Left lung (tissue), 10 donors: Measurements from ENCODE around the gene RAB4B. TPM values are rescaled to one million over a fixed set of nuclear protein-coding genes. Genes with fewer than 3 reads are reported as not detected.

ENCODE experiments used
- ATAC-seq: fragments of 200-7000 bp; cut with Tn5 transposase; one replicate; pipeline ENCODE4 v1.9.1; 2020; ENCODE audit warnings: moderate library complexity
- DNase-seq, 4 donors: peaks; one replicate each; pipeline ENCODE4 v3.0.0-alpha.2; 2013 to 2020
- H3K27ac ChIP-seq, 2 donors: fragments of 200-600 bp; sonication (generic) in 1 of 2; one replicate each; pipeline versions ENCODE4 v1.5.0 to v1.8.0; 2020 to 2021
- H3K27me3 ChIP-seq, 2 donors: fragments of 200-600 bp; sonication (generic) in 1 of 2; one replicate each; pipeline versions ENCODE4 v1.5.0 to v1.8.0; 2020 to 2021
- H3K36me3 ChIP-seq, 2 donors: fragments of 200-600 bp; sonication (generic) in 1 of 2; one replicate each; pipeline versions ENCODE4 v1.5.0 to v1.8.0; 2020 to 2021
- H3K4me1 ChIP-seq, 2 donors: fragments of 200-600 bp; one replicate each; pipeline ENCODE4 v1.8.0; 2021
- H3K4me3 ChIP-seq, 2 donors: fragments of 200-600 bp; sonication (generic) in 1 of 2; one replicate each; pipeline versions ENCODE4 v1.5.0 to v1.8.0; 2020 to 2021; ENCODE audit warnings: mild to moderate bottlenecking in 1 of 2
- H3K9me3 ChIP-seq, 2 donors: fragments of 200-600 bp; sonication (generic) in 1 of 2; one replicate each; pipeline versions ENCODE4 v1.5.0 to v1.8.0; 2020 to 2021
- CTCF ChIP-seq, 2 donors: fragments of 200-600 bp; sonication (generic) in 1 of 2; IDR thresholded peaks; one replicate each; pipeline versions ENCODE4 v1.5.0 to v1.8.0; 2021; ENCODE audit warnings: antibody characterized with exemption in 2 of 2
- intact Hi-C, 2 donors: fragments of 100-400 bp; cut with DNase I; formaldehyde crosslinking; loops; one replicate each; pipeline versions ENCODE4 v1.11.2 to v1.14.2; 2022
- polyA plus RNA-seq, 6 donors: library from polyadenylated mRNA; unstranded; fragments of 120-200 nt; gene quantifications; one replicate each; pipeline ENCODE4 v1.2.1, GENCODE V29; 2013; ENCODE audit not compliant: insufficient read length in 6 of 6
- total RNA-seq, 2 donors: library from RNA; stranded (reverse); fragmentation: NEBNext Ultra II Directional; extraction: Animal tissue kit (Norgen Biotek cat#: 25700); gene quantifications; one replicate each; pipeline ENCODE4 v1.2.1, GENCODE V29; 2021
- donor health status: DM: no; HTN: yes; CAD: no.
- donor health status: DM: no; HTN: no; CAD: no.

The RAB4B gene
- total and polyA plus RNA-seq, 8 donors: 11.1 to 50.4 (median 13.3) TPM

DNA sequence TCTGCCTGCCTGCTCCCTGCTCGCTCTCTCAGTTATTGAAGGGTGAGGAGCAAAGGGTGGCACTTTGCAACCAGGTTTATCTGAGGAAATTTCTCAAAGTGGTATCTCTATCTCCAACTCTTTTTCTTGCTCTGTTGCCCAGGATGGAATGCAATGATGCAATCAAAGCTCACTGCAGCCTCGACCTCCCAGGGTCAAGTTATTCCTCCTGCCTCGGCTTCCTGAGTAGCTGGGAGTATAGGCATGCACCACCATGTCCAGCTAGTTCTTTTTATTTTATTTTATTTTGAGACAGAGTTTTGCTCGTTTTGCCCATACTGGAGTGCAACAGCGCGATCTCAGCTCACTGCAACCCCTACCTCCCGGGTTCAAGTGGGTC lies 32.7 kb upstream of the RAB4B start:
- no peak for DNase-seq
- Histone ChIP-seq H3K4me3 (no peak overlapping the region), H3K9me3 (no peaks in the 10 kb centered on the region), H3K27ac (peak overlapping the region; percentile 42 to 53), H3K4me1 (peaks cover 14 to 33% of the 10 kb centered on the region in 2 donors), H3K36me3 (peaks cover 0 to 22% of the 10 kb centered on the region in 2 donors), H3K27me3 (no peaks in the 10 kb centered on the region)
- intact Hi-C loops: no loop called here
- no peak for TF ChIP-seq CTCF (IDR thresholded peaks at IDR 0.05)
- peak; percentile 4 for ATAC-seq

DNA sequence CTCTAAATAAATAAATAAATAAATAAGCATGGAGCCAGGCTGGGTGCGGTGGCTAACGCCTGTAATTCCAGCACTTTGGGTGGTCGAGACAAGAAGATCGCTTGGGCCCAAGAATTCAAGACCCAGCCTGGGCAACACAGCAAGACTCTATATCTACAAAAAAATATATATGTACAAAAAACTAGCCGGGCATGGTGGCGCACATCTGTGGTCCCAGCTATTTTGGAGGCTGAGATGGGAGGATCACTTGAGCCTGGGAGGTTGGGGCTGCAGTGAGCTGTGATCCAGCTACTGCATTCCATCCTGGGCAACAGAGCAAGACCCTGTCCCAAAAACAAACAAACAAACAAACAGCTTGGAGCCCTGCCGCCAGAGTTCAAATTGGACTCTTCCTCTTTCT lies 30.5 kb upstream of the RAB4B start:
- no peak for TF ChIP-seq CTCF (IDR thresholded peaks at IDR 0.05)
- intact Hi-C loops: no loop called here
- H3K9me3 ChIP-seq: no peaks in the 10 kb centered on the region
- H3K27ac ChIP-seq: peak overlapping the region in 1 of 2 donors; percentile 94
- no peak for ATAC-seq
- DNase-seq: no peak
- H3K4me1 ChIP-seq: peaks cover 21 to 43% of the 10 kb centered on the region in 2 donors
- H3K4me3 ChIP-seq: no peak overlapping the region
- peaks cover 0 to 2% of the 10 kb centered on the region in 2 donors for H3K36me3 ChIP-seq
- H3K27me3 ChIP-seq: no peaks in the 10 kb centered on the region

DNA sequence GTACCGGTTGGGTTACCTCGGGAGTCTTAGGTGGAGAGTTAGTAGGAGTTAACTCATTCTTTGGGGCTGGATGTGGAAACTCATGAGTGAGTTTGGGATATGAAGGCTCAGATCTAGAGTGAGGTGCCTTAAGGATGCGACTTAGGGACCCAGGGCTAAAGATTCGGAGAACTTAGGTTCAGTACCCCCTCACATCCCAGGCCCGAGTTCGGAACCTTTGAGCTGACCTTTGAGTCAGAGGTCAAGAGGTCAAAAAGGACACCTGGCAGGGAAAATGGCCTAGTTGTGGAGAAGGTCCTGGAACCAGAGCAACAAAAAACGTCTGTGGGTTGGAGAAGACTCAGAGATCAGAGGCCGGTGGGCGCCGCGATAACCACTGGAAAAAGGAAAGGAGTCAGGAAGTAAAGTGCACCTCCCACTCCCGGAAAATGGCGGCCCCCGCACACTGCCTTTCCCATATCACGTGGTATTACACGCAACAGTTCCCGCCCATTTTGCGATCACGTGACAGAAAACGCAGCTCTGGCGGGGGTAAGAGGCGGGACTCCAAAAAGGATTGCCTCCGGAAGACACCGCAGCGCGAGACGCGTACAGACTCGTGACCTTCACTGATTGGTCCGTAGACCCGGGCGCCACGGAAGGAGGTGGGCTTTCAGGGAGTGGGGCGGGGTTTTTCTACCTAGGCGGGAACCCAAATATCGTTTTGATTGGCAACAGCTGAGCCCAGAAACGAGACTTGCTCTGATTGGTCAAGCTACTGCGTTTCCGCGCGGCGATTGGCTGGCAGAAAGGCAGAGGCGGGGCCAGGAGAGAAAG lies 27.8 kb upstream of the RAB4B start, which contains the start of gene ACTMAP:
ACTMAP (minus strand) TSS at position 420 of the 816 bp plus-strand sequence. CDS start 674 bp downstream, outside the sequence.
- Histone ChIP-seq H3K4me3 (peak within 1 kb of the TSS; percentile 58 to 62), H3K4me1 (peaks cover 32 to 67% of the 10 kb centered on the region in 2 donors), H3K27me3 (no peaks in the 10 kb centered on the region), H3K9me3 (no peaks in the 10 kb centered on the region), H3K27ac (peak within 1 kb of the TSS; percentile 91 to 94), H3K36me3 (peaks cover 0 to 2% of the 10 kb centered on the region in 2 donors)
- peak; percentile 92 for ATAC-seq
- intact Hi-C loops: no loop called here
- DNase-seq: peak; percentile 96 to 100 (median 100)
- no peak for TF ChIP-seq CTCF (IDR thresholded peaks at IDR 0.05)

- Histone ChIP-seq H3K27ac (peak within 1 kb of the TSS; percentile 91 to 94), H3K36me3 (peaks cover 0 to 9% of the 10 kb centered on the region in 2 donors), H3K9me3 (no peaks in the 10 kb centered on the region), H3K4me1 (peaks cover 36 to 70% of the 10 kb centered on the region in 2 donors), H3K4me3 (peak within 1 kb of the TSS; percentile 58 to 62), H3K27me3 (no peaks in the 10 kb centered on the region)
- intact Hi-C loops: no loop called here
- DNase-seq (peak; percentile 94 to 100 (median 98)), ATAC-seq (peak; percentile 86)
- TF ChIP-seq CTCF (IDR thresholded peaks at IDR 0.05): no peak
Observed at GRCh38 chr19:40750874-40751537, 27.0 kb upstream of the RAB4B start, which contains the start of gene SNRPA. Gene SNRPA (plus strand): TSS chr19:40751203. CDS start chr19:40751409, 206 bp downstream.
